HepG2 (cell line): ENCODE results near the gene TMEM156. TPM values are rescaled to one million over a fixed set of nuclear protein-coding genes. Genes with fewer than 3 reads are reported as not detected.

ENCODE experiments used
- ATAC-seq: fragments of 200-7000 bp; cut with Tn5 transposase; 3 replicates; pipeline ENCODE4 v1.9.1; 2020; ENCODE audit warnings: mild to moderate bottlenecking, moderate library complexity
- BruUV-seq: library from RNA; stranded (reverse); fragments of 400-500 nt; replicated peaks from 2 replicates; lab custom pipeline; 2021; lab: Mats Ljungman, UMichigan
- CTCF ChIA-PET: fragments of 300-600 bp; formaldehyde crosslinking; extraction: SDS; loops from one replicate; lab custom pipeline; 2021; ENCODE audit warnings: low total read pairs, inconsistent platforms, low intra/inter-chr PET ratio; lab: Yijun Ruan, JAX
- POLR2A ChIA-PET: fragments of 350-600 bp; sonication (Branson Sonifier 250); formaldehyde crosslinking; loops from one replicate; lab custom pipeline; 2020; ENCODE audit warnings: antibody characterized with exemption, inconsistent platforms; lab: Yijun Ruan, JAX
- DNase-seq: peaks from one replicate; pipeline ENCODE4 v3.0.0-alpha.2; 2015; ENCODE audit warnings: low spot score
- FAIRE-seq: peaks from 3 replicates; lab custom pipeline; 2011; peaks lifted over from hg19 to GRCh38; lab: Jason Lieb, UNC
- H2AFZ ChIP-seq: one replicate; pipeline ENCODE4 v1.6.1; 2011; ENCODE audit warnings: low read length, inconsistent platforms
- H3K27ac ChIP-seq: fragments of 300-600 bp; 3 replicates; pipeline ENCODE4 v1.8.0; 2011; ENCODE audit warnings: mixed run types, mild to moderate bottlenecking, mixed read lengths, low read length, inconsistent platforms; ENCODE audit not compliant: insufficient read depth; ENCODE audit errors: extremely low read length
- H3K27me3 ChIP-seq, 2 experiments: fragments of 200-600 bp in 1 of 2; 2 replicates in 1 of 2; 3 replicates in 1 of 2; pipeline versions ENCODE4 v1.6.0 to v1.8.0; 2011; ENCODE audit warnings: low read length in 2 of 2, mild to moderate bottlenecking in 2 of 2, moderate library complexity in 2 of 2, inconsistent platforms in 1 of 2; ENCODE audit not compliant: insufficient read depth in 2 of 2, control insufficient read depth in 1 of 2
- H3K36me3 ChIP-seq, 2 experiments: fragments of 200-600 bp in 1 of 2; replicated peaks in 1 of 2; 2 replicates in 1 of 2; 3 replicates in 1 of 2; pipeline versions ENCODE4 v1.5.1 to v1.8.0; 2011; ENCODE audit warnings: low read length in 2 of 2, inconsistent platforms in 1 of 2; ENCODE audit not compliant: insufficient read depth in 2 of 2, control insufficient read depth in 1 of 2
- H3K4me1 ChIP-seq: 2 replicates; pipeline ENCODE4 v1.5.1; 2012; ENCODE audit warnings: low read length, inconsistent platforms; ENCODE audit not compliant: insufficient read depth
- H3K4me2 ChIP-seq: 2 replicates; pipeline ENCODE4 v1.6.0; 2011; ENCODE audit warnings: low read depth, low read length, inconsistent platforms
- H3K4me3 ChIP-seq, 3 experiments: fragments of 200-600 bp in 1 of 3; sonication (generic), shearing (Covaris generic) in 1 of 3; replicated peaks in 1 of 3; 2 replicates each; pipeline ENCODE4 v1.5.1; 2011 to 2016; ENCODE audit warnings: low read length in 3 of 3, inconsistent platforms in 2 of 3, low read depth in 2 of 3, mild to moderate bottlenecking in 2 of 3, control low read depth in 1 of 3, mixed read lengths in 1 of 3; ENCODE audit not compliant: insufficient read depth in 1 of 3
- H3K79me2 ChIP-seq: one replicate; pipeline ENCODE4 v1.6.1; 2011; ENCODE audit warnings: low read length, inconsistent platforms; ENCODE audit not compliant: insufficient read depth
- H3K9ac ChIP-seq: 2 replicates; pipeline ENCODE4 v1.6.0; 2011; ENCODE audit warnings: mild to moderate bottlenecking, low read depth, low read length, inconsistent platforms; ENCODE audit not compliant: insufficient read depth
- H3K9me3 ChIP-seq: 2 replicates; pipeline ENCODE4 v1.5.1; 2012; ENCODE audit warnings: mild to moderate bottlenecking, low read length
- H4K20me1 ChIP-seq: 2 replicates; pipeline ENCODE4 v1.6.0; 2011; ENCODE audit warnings: inconsistent platforms, mild to moderate bottlenecking, low read length, moderate library complexity; ENCODE audit not compliant: insufficient read depth
- ARID2 ChIP-seq: sonication (generic); formaldehyde crosslinking; IDR thresholded peaks from 2 replicates; pipeline ENCODE4 v1.8.1; 2022; ENCODE audit warnings: mild to moderate bottlenecking, missing genetic modification reagents, borderline replicate concordance
- CEBPG ChIP-seq: IDR thresholded peaks from 2 replicates; pipeline ENCODE4 v1.6.1; 2016
- CREB1 ChIP-seq, 2 experiments: fragments of 450-650 bp in 1 of 2; IDR thresholded peaks; 2 replicates each; pipeline ENCODE4 v1.6.1; 2016 to 2017; ENCODE audit warnings: control low read depth in 1 of 2, mild to moderate bottlenecking in 1 of 2, missing compliant biosample characterization in 1 of 2, missing genetic modification characterization in 1 of 2
- EP300 ChIP-seq, 3 experiments: sonication (generic) in 1 of 3; formaldehyde crosslinking in 1 of 3; IDR thresholded peaks; 2 replicates each; pipeline versions ENCODE4 v1.5.1 to v1.6.1; 2011 to 2020; ENCODE audit warnings: low read depth in 2 of 3, low read length in 2 of 3, borderline replicate concordance in 1 of 3, improper control_type of control experiment in 1 of 3, mild to moderate bottlenecking in 1 of 3, missing genetic modification reagents in 1 of 3, moderate library complexity in 1 of 3
- ERF ChIP-seq: IDR thresholded peaks from 2 replicates; pipeline ENCODE4 v1.6.1; 2018; ENCODE audit warnings: missing biosample characterization, missing genetic modification reagents
- FOXP4 ChIP-seq: sonication (generic); formaldehyde crosslinking; IDR thresholded peaks from 2 replicates; pipeline ENCODE4 v1.4.0; 2020; ENCODE audit warnings: missing genetic modification reagents
- SIX4 ChIP-seq: sonication (generic); formaldehyde crosslinking; IDR thresholded peaks from 2 replicates; pipeline ENCODE4 v1.4.0; 2020; ENCODE audit warnings: missing genetic modification reagents
- TCF7 ChIP-seq: sonication (generic); IDR thresholded peaks from 2 replicates; pipeline ENCODE4 v1.6.1; 2016; ENCODE audit warnings: antibody characterized with exemption, low read depth
- TERF1 ChIP-seq: sonication (generic); formaldehyde crosslinking; IDR thresholded peaks from 2 replicates; pipeline ENCODE4 v1.8.0; 2022; ENCODE audit warnings: mild to moderate bottlenecking, missing genetic modification reagents, moderate library complexity
- ZBTB33 ChIP-seq: sonication (generic); formaldehyde crosslinking; IDR thresholded peaks from 2 replicates; pipeline ENCODE4 v1.4.0; 2020; ENCODE audit warnings: missing genetic modification reagents
- ZFP90 ChIP-seq: sonication (generic); formaldehyde crosslinking; IDR thresholded peaks from 2 replicates; pipeline ENCODE4 v1.8.0; 2022; ENCODE audit warnings: missing genetic modification reagents, mild to moderate bottlenecking, inconsistent platforms, borderline replicate concordance
- WGBS: methylation state at CpG from one replicate; pipeline ENCODE4 v1.1.6; 2017; ENCODE audit warnings: low lambda C conversion rate; 5-methylcytosine and 5-hydroxymethylcytosine counted together
- in situ Hi-C: cut with HindIII; loops from 2 replicates; pipeline ENCODE4 v1.10.0; 2017; ENCODE audit warnings: low pct_unique_long_range_greater_than_20kb; ENCODE audit not compliant: extremely low pct_ligation_motif_present
- intact Hi-C: fragments of 100-400 bp; cut with micrococcal nuclease; formaldehyde crosslinking; loops from one replicate; pipeline ENCODE4 v1.10.0; 2022; ENCODE audit not compliant: unreplicated experiment
- polyA plus RNA-seq, 8 experiments: library from polyadenylated mRNA; depleted of rRNA in 3 of 8; stranded (reverse) in 7 of 8; unstranded in 1 of 8; fragments of >200 nt; fragmentation: Illumina TruSeq in 4 of 8; extraction: Trizol in 4 of 8; gene quantifications; 2 replicates each; pipeline versions ENCODE4 v1.2.1 to v1.2.3, GENCODE V29; 2011 to 2016; ENCODE audit warnings: low read depth in 4 of 8, missing spikeins in 1 of 8, mixed read lengths in 1 of 8; ENCODE audit not compliant: insufficient read depth in 1 of 8
- total RNA-seq, 5 experiments: library from RNA; depleted of rRNA; stranded (reverse); fragments of >200 nt; fragmentation: Illumina TruSeq; extraction: Trizol; gene quantifications; 2 replicates each; pipeline ENCODE4 v1.2.3, GENCODE V29; 2016; ENCODE audit warnings: low read depth in 1 of 5
- TF ChIP-seq, protein P1 (sequence below): IDR thresholded peaks from 2 replicates; pipeline ENCODE4 v1.6.1; 2016; ENCODE audit warnings: control low read depth

Gene TMEM156
- total and polyA plus RNA-seq, 2 of the 13 experiments (the other 11 are each of a cell fraction or from before 2014, with no cell fraction given), result 1.6 TPM; not detected in 1

DNA sequence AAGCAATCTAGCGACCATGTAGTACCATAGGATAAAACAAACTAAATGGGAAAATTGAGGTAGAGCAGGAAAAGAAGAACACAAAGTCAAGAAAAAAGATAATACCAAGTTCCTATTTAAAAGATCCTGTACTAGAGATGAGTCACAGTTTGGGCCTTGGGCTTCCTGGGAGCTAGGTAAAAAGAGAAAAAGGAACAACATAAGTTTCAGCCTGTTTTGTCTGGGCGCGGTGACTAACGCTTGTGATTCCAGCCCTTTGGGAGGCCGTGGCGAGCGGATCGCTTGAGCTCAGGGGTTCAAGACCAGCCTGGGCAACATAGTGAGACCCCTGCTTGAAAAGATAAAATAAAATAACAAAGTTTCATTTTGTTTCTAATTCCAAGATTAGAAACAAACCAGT, 14.0 kb upstream of the TMEM156 start (continued):
- peak; percentile 76 for TF ChIP-seq ZBTB33 (CRISPR knock-in tag)
- TF ChIP-seq ERF (CRISPR knock-in tag), result no peak
- TF ChIP-seq ZFP90 (CRISPR knock-in tag), result no peak
- TF ChIP-seq, all 625 proteins: peak for 10

- in situ Hi-C loops, result no loop called here
- intact Hi-C loops, result loop anchor here (1.0 to 10.0 kb wide), 3 partner anchors 89 to 381 kb away; partner anchors contain the start of gene KLF3
- Histone ChIP-seq H4K20me1 (peaks cover 11% of the 10 kb centered on the region; the same call in 1 of the 2 replicates), H3K36me3 (no peaks in the 10 kb centered on the region), H3K27me3 (no peaks in the 10 kb centered on the region; a peak in 1 of 5 replicates), H2AFZ (no peak overlapping the region), H3K9me3 (no peaks in the 10 kb centered on the region), H3K4me1 (peaks cover 63% of the 10 kb centered on the region), H3K4me2 (peak overlapping the region; percentile 77), H3K4me3 (peak overlapping the region; percentile 72 to 94 (median 79)), H3K27ac (peak overlapping the region; percentile 82), H3K79me2 (peaks cover 43% of the 10 kb centered on the region), H3K9ac (peak overlapping the region; percentile 84)
- ChIA-PET POLR2A (interaction anchor here (0.9 to 5.9 kb wide), 5 partner anchors 9 to 142 kb away, joined by 4 to 27 read pairs (median 5); no protein-coding TSS in a partner anchor), CTCF (no interaction called here)
- WGBS, result 3% methylated on average over 3 of the region's 3 CpGs
- DNase-seq (peak; percentile 43), ATAC-seq (peak; percentile 16; the same call in 2 of the 3 replicates), FAIRE-seq (no peak)
- BruUV-seq, result no TSS peak
- TF ChIP-seq FOXP4 (CRISPR knock-in tag) (peak; percentile 33; the same call in 1 of the 2 replicates), CREB1 (IDR thresholded peaks at IDR 0.05) (no peak), CREB1 (CRISPR knock-in tag; IDR thresholded peaks at IDR 0.05) (0 out of 2 replicates have a peak, but pooled peaks have one; percentile 5), EP300 (IDR thresholded peaks at IDR 0.05; ENCODE audit: low read depth in 2 of 2, low read length in 2 of 2) (no peak), EP300 (CRISPR knock-in tag; IDR thresholded peaks at IDR 0.05; ENCODE audit: borderline replicate concordance) (no peak), SIX4 (CRISPR knock-in tag) (peak; percentile 72; the same call in 1 of the 2 replicates), CEBPG (CRISPR knock-in tag) (no peak), TERF1 (CRISPR knock-in tag) (no peak), TCF7 (peak; percentile 46; the same call in 1 of the 2 replicates), ARID2 (CRISPR knock-in tag) (no peak)
- TF ChIP-seq, protein P1, sequence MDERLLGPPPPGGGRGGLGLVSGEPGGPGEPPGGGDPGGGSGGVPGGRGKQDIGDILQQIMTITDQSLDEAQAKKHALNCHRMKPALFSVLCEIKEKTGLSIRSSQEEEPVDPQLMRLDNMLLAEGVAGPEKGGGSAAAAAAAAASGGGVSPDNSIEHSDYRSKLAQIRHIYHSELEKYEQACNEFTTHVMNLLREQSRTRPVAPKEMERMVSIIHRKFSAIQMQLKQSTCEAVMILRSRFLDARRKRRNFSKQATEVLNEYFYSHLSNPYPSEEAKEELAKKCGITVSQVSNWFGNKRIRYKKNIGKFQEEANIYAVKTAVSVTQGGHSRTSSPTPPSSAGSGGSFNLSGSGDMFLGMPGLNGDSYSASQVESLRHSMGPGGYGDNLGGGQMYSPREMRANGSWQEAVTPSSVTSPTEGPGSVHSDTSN, result no peak
These were observed 13.6 kb upstream of the TMEM156 start for GRCh38 chr4:39045827-39046221.
